ENCODE data around the gene HDAC4. TPM values are rescaled to one million over a fixed set of nuclear protein-coding genes. Genes with fewer than 3 reads are reported as not detected.

Gene HDAC4
- total RNA-seq, 1 donor, result 20.3 TPM

- TF ChIP-seq CTCF (IDR thresholded peaks at IDR 0.05; ENCODE audit: insufficient read depth, low read depth, low read length), result no peak
- no peak for DNase-seq (ENCODE audit: low read depth)
- no peak overlapping the region for H3K4me3 ChIP-seq (ENCODE audit: low read depth, low read length)
Measured at GRCh38 chr2:239027391-239028252, 373.2 kb downstream of the HDAC4 start.

GRCh38 chr2:239026711-239027361 is 374.0 kb downstream of the HDAC4 start:
- no peak for DNase-seq (ENCODE audit: low read depth)
- no peak overlapping the region for H3K4me3 ChIP-seq (ENCODE audit: low read depth, low read length)
- TF ChIP-seq CTCF (IDR thresholded peaks at IDR 0.05; ENCODE audit: insufficient read depth, low read depth, low read length), result no peak

- TF ChIP-seq CTCF (IDR thresholded peaks at IDR 0.05; ENCODE audit: insufficient read depth, low read depth, low read length), result no peak
- no peak for DNase-seq (ENCODE audit: low read depth)
- no peak overlapping the region for H3K4me3 ChIP-seq (ENCODE audit: low read depth, low read length)
Measured at GRCh38 chr2:239025951-239026461, 374.8 kb downstream of the HDAC4 start.

GRCh38 chr2:239025096-239025801 is 375.6 kb downstream of the HDAC4 start:
- peak; percentile 46 for DNase-seq (ENCODE audit: low read depth)
- TF ChIP-seq CTCF (IDR thresholded peaks at IDR 0.05; ENCODE audit: insufficient read depth, low read depth, low read length), result no peak
- H3K4me3 ChIP-seq (ENCODE audit: low read depth, low read length), result no peak overlapping the region

- no peak for TF ChIP-seq CTCF (IDR thresholded peaks at IDR 0.05; ENCODE audit: insufficient read depth, low read depth, low read length)
- H3K4me3 ChIP-seq (ENCODE audit: low read depth, low read length), result no peak overlapping the region
- DNase-seq (ENCODE audit: low read depth), result no peak
Measured at GRCh38 chr2:239024226-239024625, 376.6 kb downstream of the HDAC4 start.

- H3K4me3 ChIP-seq (ENCODE audit: low read depth, low read length), result no peak overlapping the region
- no peak for TF ChIP-seq CTCF (IDR thresholded peaks at IDR 0.05; ENCODE audit: insufficient read depth, low read depth, low read length)
- DNase-seq (ENCODE audit: low read depth), result no peak
Measured at GRCh38 chr2:239022437-239023260, 378.2 kb downstream of the HDAC4 start.

Data from fibroblast of villous mesenchyme (primary cell).